HEK293 (cell line): ENCODE results near the gene SEMA6A.

Experiments used
- CTCF ChIA-PET: fragments of 350-600 bp; formaldehyde crosslinking; extraction: SDS; loops from one replicate; lab custom pipeline; 2021; ENCODE audit warnings: antibody characterized with exemption; lab: Yijun Ruan, JAX
- POLR2A ChIA-PET: fragments of 300-600 bp; formaldehyde crosslinking; extraction: SDS; loops from one replicate; lab custom pipeline; 2020; ENCODE audit warnings: antibody characterized with exemption, inconsistent platforms; lab: Yijun Ruan, JAX
- H3K27ac ChIP-seq: fragments of 200-500 bp; sonication (Bioruptor generic); 2 replicates; pipeline ENCODE4 v1.5.1; 2014; ENCODE audit warnings: low read depth, low read length, control low read depth, inconsistent platforms; ENCODE audit errors: extremely low read depth
- H3K36me3 ChIP-seq, 2 experiments: fragments of 200-500 bp in 1 of 2; sonication (Bioruptor generic) in 1 of 2; 1 replicate in 1 of 2; 2 replicates in 1 of 2; pipeline ENCODE4 v1.5.1; 2014 to 2017; ENCODE audit warnings: inconsistent platforms in 2 of 2, low read length in 2 of 2; ENCODE audit not compliant: control insufficient read depth in 2 of 2, insufficient read depth in 1 of 2
- H3K4me1 ChIP-seq: fragments of 200-500 bp; sonication (Bioruptor generic); 2 replicates; pipeline ENCODE4 v1.5.1; 2014; ENCODE audit warnings: mild to moderate bottlenecking, low read length, inconsistent platforms; ENCODE audit not compliant: control insufficient read depth, insufficient read depth
- H3K4me3 ChIP-seq: 2 replicates; pipeline ENCODE4 v1.5.1; 2011; ENCODE audit warnings: low read depth, mild to moderate bottlenecking, control low read depth, low read length, moderate library complexity
- H3K9me3 ChIP-seq: fragments of 200-500 bp; sonication (Bioruptor generic); 2 replicates; pipeline ENCODE4 v1.5.1; 2014; ENCODE audit warnings: low read depth, low read length, inconsistent platforms; ENCODE audit not compliant: control insufficient read depth, insufficient read depth
- ATF2 ChIP-seq: fragments of 450-650 bp; formaldehyde crosslinking; IDR thresholded peaks from 2 replicates; pipeline ENCODE4 v1.5.1; 2016; ENCODE audit warnings: missing biosample characterization, missing genetic modification characterization, low read depth
- GLIS1 ChIP-seq: fragments of 450-650 bp; formaldehyde crosslinking; IDR thresholded peaks from 2 replicates; pipeline ENCODE4 v1.5.1; 2016; ENCODE audit warnings: missing biosample characterization, missing genetic modification characterization
- IKZF3 ChIP-seq: fragments of 450-650 bp; IDR thresholded peaks from 2 replicates; pipeline ENCODE4 v1.5.0; 2018; ENCODE audit warnings: missing biosample characterization, mild to moderate bottlenecking, missing genetic modification characterization, moderate library complexity
- INSM2 ChIP-seq: fragments of 450-650 bp; formaldehyde crosslinking; IDR thresholded peaks from 2 replicates; pipeline ENCODE4 v1.5.1; 2016; ENCODE audit warnings: missing biosample characterization, missing genetic modification characterization
- KLF1 ChIP-seq: fragments of 450-650 bp; formaldehyde crosslinking; IDR thresholded peaks from 2 replicates; pipeline ENCODE4 v1.5.1; 2016; ENCODE audit warnings: missing biosample characterization, missing genetic modification characterization
- KLF9 ChIP-seq: fragments of 450-650 bp; formaldehyde crosslinking; IDR thresholded peaks from 2 replicates; pipeline ENCODE4 v1.5.1; 2016; ENCODE audit warnings: missing biosample characterization, missing genetic modification characterization, low read depth
- MZF1 ChIP-seq: fragments of 450-650 bp; formaldehyde crosslinking; IDR thresholded peaks from 2 replicates; pipeline ENCODE4 v1.5.1; 2017; ENCODE audit warnings: missing biosample characterization, missing genetic modification characterization, borderline replicate concordance
- SETDB1 ChIP-seq: IDR thresholded peaks from one replicate; pipeline ENCODE4 v1.6.1; 2017; ENCODE audit warnings: mild to moderate bottlenecking, low read length, moderate library complexity, mixed read lengths; ENCODE audit not compliant: insufficient read length
- SP7 ChIP-seq: fragments of 450-650 bp; formaldehyde crosslinking; IDR thresholded peaks from 2 replicates; pipeline ENCODE4 v1.5.1; 2016; ENCODE audit warnings: missing biosample characterization, missing genetic modification characterization
- TCF7L2 ChIP-seq: IDR thresholded peaks from 2 replicates; pipeline ENCODE4 v1.6.1; 2011; ENCODE audit warnings: low read depth, mild to moderate bottlenecking, inconsistent platforms, low read length, moderate library complexity, borderline replicate concordance
- YY2 ChIP-seq: fragments of 450-650 bp; formaldehyde crosslinking; IDR thresholded peaks from 2 replicates; pipeline ENCODE4 v1.5.1; 2016; ENCODE audit warnings: missing biosample characterization, missing genetic modification characterization
- ZBTB21 ChIP-seq: fragments of 450-650 bp; formaldehyde crosslinking; IDR thresholded peaks from 2 replicates; pipeline ENCODE4 v1.5.1; 2017; ENCODE audit warnings: missing biosample characterization, missing genetic modification characterization
- ZBTB26 ChIP-seq: fragments of 450-650 bp; formaldehyde crosslinking; optimal IDR thresholded peaks from 2 replicates; pipeline ENCODE3; 2016; ENCODE audit warnings: missing biosample characterization, mild to moderate bottlenecking, missing genetic modification characterization
- ZBTB48 ChIP-seq: fragments of 450-650 bp; formaldehyde crosslinking; IDR thresholded peaks from 2 replicates; pipeline ENCODE4 v1.5.1; 2016; ENCODE audit warnings: missing biosample characterization, missing genetic modification characterization
- ZEB2 ChIP-seq: fragments of 450-650 bp; formaldehyde crosslinking; IDR thresholded peaks from 2 replicates; pipeline ENCODE4 v1.5.1; 2016; ENCODE audit warnings: missing biosample characterization, missing genetic modification characterization
- ZNF121 ChIP-seq: fragments of 450-650 bp; formaldehyde crosslinking; IDR thresholded peaks from 2 replicates; pipeline ENCODE4 v1.5.1; 2016; ENCODE audit warnings: missing biosample characterization, missing genetic modification characterization
- ZNF169 ChIP-seq: fragments of 450-650 bp; formaldehyde crosslinking; IDR thresholded peaks from 2 replicates; pipeline ENCODE4 v1.5.1; 2016; ENCODE audit warnings: missing biosample characterization, missing genetic modification characterization
- ZNF362 ChIP-seq: fragments of 450-650 bp; formaldehyde crosslinking; IDR thresholded peaks from 2 replicates; pipeline ENCODE4 v1.5.1; 2016; ENCODE audit warnings: missing biosample characterization, missing genetic modification characterization
- ZNF366 ChIP-seq: fragments of 450-650 bp; formaldehyde crosslinking; conservative IDR thresholded peaks from 2 replicates; pipeline ENCODE4 v1.5.1; 2016; ENCODE audit warnings: missing biosample characterization, missing genetic modification characterization
- ZNF394 ChIP-seq: fragments of 450-650 bp; formaldehyde crosslinking; IDR thresholded peaks from 2 replicates; pipeline ENCODE4 v1.5.1; 2016; ENCODE audit warnings: missing biosample characterization, missing genetic modification characterization, mild to moderate bottlenecking, moderate library complexity, borderline replicate concordance
- ZNF558 ChIP-seq: fragments of 450-650 bp; formaldehyde crosslinking; IDR thresholded peaks from 2 replicates; pipeline ENCODE4 v1.5.1; 2016; ENCODE audit warnings: missing biosample characterization, missing genetic modification characterization
- ZNF654 ChIP-seq: fragments of 450-650 bp; formaldehyde crosslinking; IDR thresholded peaks from 2 replicates; pipeline ENCODE4 v1.5.1; 2016; ENCODE audit warnings: low read depth, missing biosample characterization, missing genetic modification characterization
- ZNF660 ChIP-seq: fragments of 450-650 bp; IDR thresholded peaks from 2 replicates; pipeline ENCODE4 v1.5.1; 2018; ENCODE audit warnings: missing biosample characterization, mild to moderate bottlenecking, missing genetic modification characterization
- ZNF701 ChIP-seq: fragments of 450-650 bp; formaldehyde crosslinking; IDR thresholded peaks from 2 replicates; pipeline ENCODE4 v1.5.1; 2016; ENCODE audit warnings: missing biosample characterization, missing genetic modification characterization
- ZSCAN30 ChIP-seq: fragments of 450-650 bp; IDR thresholded peaks from 2 replicates; pipeline ENCODE4 v1.5.1; 2018; ENCODE audit warnings: missing biosample characterization, mild to moderate bottlenecking, missing genetic modification characterization, moderate library complexity
- TF ChIP-seq, protein P1 (sequence below): fragments of 450-650 bp; formaldehyde crosslinking; IDR thresholded peaks from 2 replicates; pipeline ENCODE4 v1.5.1; 2016; ENCODE audit warnings: missing biosample characterization, missing genetic modification characterization

Gene SEMA6A

GRCh38 chr5:116577064-116577788, 2.6 kb upstream of the SEMA6A start (continued):
- TF ChIP-seq YY2 (tag by site-specific recombination): no peak
- no peak for TF ChIP-seq ZNF169 (tag by site-specific recombination)
- TF ChIP-seq GLIS1 (tag by site-specific recombination): peak; percentile 54
- TF ChIP-seq ZNF660 (tag by site-specific recombination): no peak
- 0 out of 2 replicates have a peak, but pooled peaks have one; percentile 24 for TF ChIP-seq ZNF366 (tag by site-specific recombination)
- TF ChIP-seq ZNF394 (tag by site-specific recombination): peak; percentile 66; the same call in 1 of the 2 replicates
- peak; percentile 60; the same call in 1 of the 2 replicates for TF ChIP-seq ATF2 (tag by site-specific recombination)
- no peak for TF ChIP-seq ZNF121 (tag by site-specific recombination)
- peak; percentile 70 for TF ChIP-seq ZBTB48
- TF ChIP-seq INSM2 (tag by site-specific recombination): no peak
- peak; percentile 21; the same call in 1 of the 2 replicates for TF ChIP-seq MZF1
- TF ChIP-seq ZBTB21: 0 out of 2 replicates have a peak, but pooled peaks have one; percentile 34
- no peak for TF ChIP-seq SETDB1
- 0 out of 2 replicates have a peak, but pooled peaks have one; percentile 9 for TF ChIP-seq IKZF3 (tag by site-specific recombination)
- TF ChIP-seq TCF7L2: 0 out of 2 replicates have a peak, but pooled peaks have one; percentile 19

GRCh38 chr5:116576053-116576713, 1.6 kb upstream of the SEMA6A start:
- peak overlapping the region; percentile 30 for H3K4me3 ChIP-seq
- H3K9me3 ChIP-seq: no peaks in the 10 kb centered on the region
- ChIA-PET CTCF (interaction anchor here (0.6 to 1.1 kb wide), 11 partner anchors 9 to 1716 kb away, joined by 3 to 10 read pairs (median 3); no protein-coding TSS in a partner anchor), POLR2A (no interaction called here)
- H3K36me3 ChIP-seq: no peaks in the 10 kb centered on the region
- H3K4me1 ChIP-seq: 0 out of 2 replicates have a peak, but pooled peaks cover 3% of the 10 kb centered on the region
- H3K27ac ChIP-seq: peak overlapping the region; percentile 72
- TF ChIP-seq ZNF362 (tag by site-specific recombination) (peak; percentile 91), ZNF654 (tag by site-specific recombination) (peak; percentile 82), KLF9 (tag by site-specific recombination) (peak; percentile 68), ZEB2 (tag by site-specific recombination) (peak; percentile 96), ZSCAN30 (tag by site-specific recombination) (0 out of 2 replicates have a peak, but pooled peaks have one; percentile 28), ZNF701 (tag by site-specific recombination) (no peak), KLF1 (0 out of 2 replicates have a peak, but pooled peaks have one; percentile 8), ZNF558 (tag by site-specific recombination) (0 out of 2 replicates have a peak, but pooled peaks have one; percentile 39), SP7 (no peak), ZBTB26 (tag by site-specific recombination) (peak; percentile 59)
- TF ChIP-seq, protein P1, sequence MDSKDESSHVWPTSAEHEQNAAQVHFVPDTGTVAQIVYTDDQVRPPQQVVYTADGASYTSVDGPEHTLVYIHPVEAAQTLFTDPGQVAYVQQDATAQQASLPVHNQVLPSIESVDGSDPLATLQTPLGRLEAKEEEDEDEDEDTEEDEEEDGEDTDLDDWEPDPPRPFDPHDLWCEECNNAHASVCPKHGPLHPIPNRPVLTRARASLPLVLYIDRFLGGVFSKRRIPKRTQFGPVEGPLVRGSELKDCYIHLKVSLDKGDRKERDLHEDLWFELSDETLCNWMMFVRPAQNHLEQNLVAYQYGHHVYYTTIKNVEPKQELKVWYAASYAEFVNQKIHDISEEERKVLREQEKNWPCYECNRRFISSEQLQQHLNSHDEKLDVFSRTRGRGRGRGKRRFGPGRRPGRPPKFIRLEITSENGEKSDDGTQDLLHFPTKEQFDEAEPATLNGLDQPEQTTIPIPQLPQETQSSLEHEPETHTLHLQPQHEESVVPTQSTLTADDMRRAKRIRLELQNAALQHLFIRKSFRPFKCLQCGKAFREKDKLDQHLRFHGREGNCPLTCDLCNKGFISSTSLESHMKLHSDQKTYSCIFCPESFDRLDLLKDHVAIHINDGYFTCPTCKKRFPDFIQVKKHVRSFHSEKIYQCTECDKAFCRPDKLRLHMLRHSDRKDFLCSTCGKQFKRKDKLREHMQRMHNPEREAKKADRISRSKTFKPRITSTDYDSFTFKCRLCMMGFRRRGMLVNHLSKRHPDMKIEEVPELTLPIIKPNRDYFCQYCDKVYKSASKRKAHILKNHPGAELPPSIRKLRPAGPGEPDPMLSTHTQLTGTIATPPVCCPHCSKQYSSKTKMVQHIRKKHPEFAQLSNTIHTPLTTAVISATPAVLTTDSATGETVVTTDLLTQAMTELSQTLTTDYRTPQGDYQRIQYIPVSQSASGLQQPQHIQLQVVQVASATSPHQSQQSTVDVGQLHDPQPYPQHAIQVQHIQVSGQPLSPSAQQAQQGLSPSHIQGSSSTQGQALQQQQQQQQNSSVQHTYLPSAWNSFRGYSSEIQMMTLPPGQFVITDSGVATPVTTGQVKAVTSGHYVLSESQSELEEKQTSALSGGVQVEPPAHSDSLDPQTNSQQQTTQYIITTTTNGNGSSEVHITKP (tag by site-specific recombination): peak; percentile 82
